ENCODE results near the gene MAP2. TPM values are rescaled to one million over a fixed set of nuclear protein-coding genes. Genes with fewer than 3 reads are reported as not detected.
"Not testable (repeated sequence)": the region's sequence is repeated elsewhere in the genome, so short reads cannot be mapped to it uniquely, and the experiment has no call there.

MAP2 gene
- polyA plus RNA-seq, 1 donor, result 10.5 TPM

- DNase-seq (ENCODE audit: low read depth), result no peak
Measured at GRCh38 chr2:209591021-209591420, 167.2 kb downstream of the MAP2 start.

GRCh38 chr2:209592106-209592505 is 168.3 kb downstream of the MAP2 start:
- no peak for DNase-seq (ENCODE audit: low read depth)

GRCh38 chr2:209593930-209594329 is 170.1 kb downstream of the MAP2 start:
- DNase-seq (ENCODE audit: low read depth), result no peak

GRCh38 chr2:209596262-209596661 is 172.4 kb downstream of the MAP2 start:
- DNase-seq (ENCODE audit: low read depth), result no peak

GRCh38 chr2:209598227-209598626 is 174.4 kb downstream of the MAP2 start:
- DNase-seq (ENCODE audit: low read depth), result not testable (repeated sequence)

GRCh38 chr2:209600341-209601171 is 176.7 kb downstream of the MAP2 start:
- no peak for DNase-seq (ENCODE audit: low read depth)

- no peak for DNase-seq (ENCODE audit: low read depth)
Measured at GRCh38 chr2:209601497-209601896, 177.7 kb downstream of the MAP2 start.

GRCh38 chr2:209602259-209602658 is 178.4 kb downstream of the MAP2 start:
- no peak for DNase-seq (ENCODE audit: low read depth)

GRCh38 chr2:209609531-209609930 is 185.7 kb downstream of the MAP2 start:
- DNase-seq (ENCODE audit: low read depth), result no peak

GRCh38 chr2:209610631-209611030 is 186.8 kb downstream of the MAP2 start:
- DNase-seq (ENCODE audit: low read depth), result no peak

GRCh38 chr2:209613649-209614305 is 189.9 kb downstream of the MAP2 start:
- no peak for DNase-seq (ENCODE audit: low read depth)

- DNase-seq (ENCODE audit: low read depth), result no peak
Measured at GRCh38 chr2:209614690-209615369, 191.0 kb downstream of the MAP2 start.

- no peak for DNase-seq (ENCODE audit: low read depth)
Measured at GRCh38 chr2:209619782-209620181, 195.9 kb downstream of the MAP2 start.

GRCh38 chr2:209624192-209624938 is 200.5 kb downstream of the MAP2 start:
- no peak for DNase-seq (ENCODE audit: low read depth)

- no peak for DNase-seq (ENCODE audit: low read depth)
Measured at GRCh38 chr2:209629597-209629996, 205.8 kb downstream of the MAP2 start.

- no peak for DNase-seq (ENCODE audit: low read depth)
Measured at GRCh38 chr2:209633911-209634310, 210.1 kb downstream of the MAP2 start.

- DNase-seq (ENCODE audit: low read depth), result no peak
Measured at GRCh38 chr2:209636076-209636475, 212.2 kb downstream of the MAP2 start.

- no peak for DNase-seq (ENCODE audit: low read depth)
Measured at GRCh38 chr2:209637293-209637692, 213.4 kb downstream of the MAP2 start.

GRCh38 chr2:209638346-209638745 is 214.5 kb downstream of the MAP2 start:
- no peak for DNase-seq (ENCODE audit: low read depth)

- DNase-seq (ENCODE audit: low read depth), result no peak
Measured at GRCh38 chr2:209640358-209640757, 216.5 kb downstream of the MAP2 start.

GRCh38 chr2:209642146-209642820 is 218.4 kb downstream of the MAP2 start:
- DNase-seq (ENCODE audit: low read depth), result no peak

Measured in forelimb muscle (tissue), 1 donor.